Choroid plexus epithelial cell (primary cell): Measurements from ENCODE around the gene ZNF337.

Experiments
- DNase-seq: peaks from one replicate; pipeline ENCODE4 v3.0.0-alpha.2; 2010; ENCODE audit warnings: low read depth
- H3K4me3 ChIP-seq: 2 replicates; pipeline ENCODE4 v1.5.1; 2011; ENCODE audit warnings: low read depth, mild to moderate bottlenecking, control low read depth, low read length, moderate library complexity
- TF ChIP-seq, protein P1 (sequence below): conservative IDR thresholded peaks from 2 replicates; pipeline ENCODE4 v1.5.1; 2011; ENCODE audit warnings: low read depth, mild to moderate bottlenecking, control low read depth, inconsistent platforms, low read length, moderate library complexity

The ZNF337 gene

DNA sequence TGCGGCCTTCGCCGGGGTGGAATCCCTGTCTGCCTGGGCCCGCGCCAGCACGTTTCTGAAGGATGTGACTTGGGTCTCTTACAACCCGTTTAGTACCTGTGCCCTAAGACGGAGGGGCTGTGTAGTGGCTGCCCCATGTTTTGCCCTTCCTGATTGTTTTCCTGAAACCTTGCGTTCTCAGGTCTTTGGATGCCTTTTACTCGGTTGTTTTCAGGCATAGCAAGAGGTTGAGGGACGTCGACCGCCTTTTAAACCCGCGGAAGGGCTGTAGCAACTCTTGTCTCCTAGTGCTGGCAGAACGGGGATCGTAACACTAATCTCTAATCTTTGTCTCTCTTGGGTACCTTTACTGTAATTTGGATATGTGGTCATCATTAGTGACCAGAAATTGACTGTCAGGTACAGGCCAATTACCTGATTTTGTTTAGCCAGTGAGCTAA, 72.1 kb downstream of the ZNF337 start:
- TF ChIP-seq, protein P1, sequence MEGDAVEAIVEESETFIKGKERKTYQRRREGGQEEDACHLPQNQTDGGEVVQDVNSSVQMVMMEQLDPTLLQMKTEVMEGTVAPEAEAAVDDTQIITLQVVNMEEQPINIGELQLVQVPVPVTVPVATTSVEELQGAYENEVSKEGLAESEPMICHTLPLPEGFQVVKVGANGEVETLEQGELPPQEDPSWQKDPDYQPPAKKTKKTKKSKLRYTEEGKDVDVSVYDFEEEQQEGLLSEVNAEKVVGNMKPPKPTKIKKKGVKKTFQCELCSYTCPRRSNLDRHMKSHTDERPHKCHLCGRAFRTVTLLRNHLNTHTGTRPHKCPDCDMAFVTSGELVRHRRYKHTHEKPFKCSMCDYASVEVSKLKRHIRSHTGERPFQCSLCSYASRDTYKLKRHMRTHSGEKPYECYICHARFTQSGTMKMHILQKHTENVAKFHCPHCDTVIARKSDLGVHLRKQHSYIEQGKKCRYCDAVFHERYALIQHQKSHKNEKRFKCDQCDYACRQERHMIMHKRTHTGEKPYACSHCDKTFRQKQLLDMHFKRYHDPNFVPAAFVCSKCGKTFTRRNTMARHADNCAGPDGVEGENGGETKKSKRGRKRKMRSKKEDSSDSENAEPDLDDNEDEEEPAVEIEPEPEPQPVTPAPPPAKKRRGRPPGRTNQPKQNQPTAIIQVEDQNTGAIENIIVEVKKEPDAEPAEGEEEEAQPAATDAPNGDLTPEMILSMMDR = no peak
- DNase-seq = peak; percentile 35
- H3K4me3 ChIP-seq = peak overlapping the region; percentile 91
